ENCODE measurements around the gene MTIF3. TPM values are rescaled to one million over a fixed set of nuclear protein-coding genes. Genes with fewer than 3 reads are reported as not detected.
"Not testable (repeated sequence)": the region's sequence is repeated elsewhere in the genome, so short reads cannot be mapped to it uniquely, and the experiment has no call there.

The MTIF3 gene
- total and polyA plus RNA-seq, 9 donors: 33.7 to 81.2 (median 39.3) TPM

GRCh38 chr13:27401210-27401609, 49.2 kb downstream of the MTIF3 start:
- Histone ChIP-seq H3K27me3 (no peaks in the 10 kb centered on the region), H3K4me3 (no peak overlapping the region), H3K9me3 (no peaks in the 10 kb centered on the region), H3K4me1 (ENCODE audit: insufficient read depth) (peaks cover 9% of the 10 kb centered on the region), H3K27ac (no peak overlapping the region), H3K36me3 (no peaks in the 10 kb centered on the region)
- TF ChIP-seq EP300 (IDR thresholded peaks at IDR 0.05): no peak
- TF ChIP-seq POLR2A (IDR thresholded peaks at IDR 0.05): no peak
- TF ChIP-seq CTCF (IDR thresholded peaks at IDR 0.05): no peak
- 56 to 73% (median 65%) methylated on average over 3 of the region's 3 CpGs for WGBS, 3 donors
- no peak for DNase-seq
- intact Hi-C loops (cut with DNase I): no loop called here

GRCh38 chr13:27400405-27400804, 50.0 kb downstream of the MTIF3 start:
- H3K4me1 ChIP-seq (ENCODE audit: insufficient read depth); DNase-seq; H3K27me3 ChIP-seq; H3K4me3 ChIP-seq; H3K36me3 ChIP-seq; H3K9me3 ChIP-seq; intact Hi-C loops (cut with DNase I); H3K27ac ChIP-seq: not testable (repeated sequence)
- 77 to 82% (median 82%) methylated on average over 6 of the region's 6 CpGs for WGBS, 3 donors

GRCh38 chr13:27398360-27398759, 52.0 kb downstream of the MTIF3 start:
- DNase-seq: no peak
- no peaks in the 10 kb centered on the region for H3K27me3 ChIP-seq
- TF ChIP-seq EP300 (IDR thresholded peaks at IDR 0.05) (no peak), CTCF (IDR thresholded peaks at IDR 0.05) (no peak), POLR2A (IDR thresholded peaks at IDR 0.05) (no peak)
- intact Hi-C loops (cut with DNase I): no loop called here
- H3K9me3 ChIP-seq: no peaks in the 10 kb centered on the region
- H3K36me3 ChIP-seq: no peaks in the 10 kb centered on the region
- WGBS, 3 donors: 72 to 79% (median 73%) methylated on average over 4 of the region's 4 CpGs
- peaks cover 5% of the 10 kb centered on the region for H3K4me1 ChIP-seq (ENCODE audit: insufficient read depth)
- H3K27ac ChIP-seq: no peak overlapping the region
- no peak overlapping the region for H3K4me3 ChIP-seq

- H3K27ac ChIP-seq: no peak overlapping the region
- H3K27me3 ChIP-seq: no peaks in the 10 kb centered on the region
- no peak overlapping the region for H3K4me3 ChIP-seq
- no peaks in the 10 kb centered on the region for H3K9me3 ChIP-seq
- WGBS, 3 donors: 65 to 69% (median 68%) methylated on average over 7 of the region's 7 CpGs
- H3K36me3 ChIP-seq: no peaks in the 10 kb centered on the region
- no peak for DNase-seq
- no peaks in the 10 kb centered on the region for H3K4me1 ChIP-seq (ENCODE audit: insufficient read depth)
- intact Hi-C loops (cut with DNase I): no loop called here
- no peak for TF ChIP-seq CTCF (IDR thresholded peaks at IDR 0.05)
These were observed 54.0 kb downstream of the MTIF3 start for GRCh38 chr13:27396252-27396846.

GRCh38 chr13:27395007-27395510, 55.3 kb downstream of the MTIF3 start:
- intact Hi-C loops (cut with DNase I): no loop called here
- TF ChIP-seq CTCF (IDR thresholded peaks at IDR 0.05) (no peak), EP300 (IDR thresholded peaks at IDR 0.05) (no peak), POLR2A (IDR thresholded peaks at IDR 0.05) (no peak)
- no peaks in the 10 kb centered on the region for H3K27me3 ChIP-seq
- no peak for DNase-seq
- whole genome bisulfite sequencing, 3 donors: 30 to 35% (median 34%) methylated on average over 14 of the region's 14 CpGs
- no peak overlapping the region for H3K27ac ChIP-seq
- no peak overlapping the region for H3K4me3 ChIP-seq
- H3K36me3 ChIP-seq: no peaks in the 10 kb centered on the region
- no peaks in the 10 kb centered on the region for H3K4me1 ChIP-seq (ENCODE audit: insufficient read depth)
- H3K9me3 ChIP-seq: no peaks in the 10 kb centered on the region

Data from ovary (tissue), 9 donors.